ENCODE measurements around the gene CCL3. TPM values are rescaled to one million over a fixed set of nuclear protein-coding genes. Genes with fewer than 3 reads are reported as not detected.
"Not testable (repeated sequence)": the region's sequence is repeated elsewhere in the genome, so short reads cannot be mapped to it uniquely, and the experiment has no call there.

CCL3 gene
- total RNA-seq, 1 donor from 2014 or later, result not detected

GRCh38 chr17:36120221-36120620 is 30.3 kb upstream of the CCL3 start:
- Mint-ChIP-seq H3K4me1 (ENCODE audit: low read depth) (no peaks in the 10 kb centered on the region), H3K27me3 (ENCODE audit: low read depth) (peaks cover 17% of the 10 kb centered on the region), H3K4me3 (ENCODE audit: unreplicated experiment) (no peak overlapping the region), H3K27ac (ENCODE audit: unreplicated experiment) (no peak overlapping the region), H3K36me3 (ENCODE audit: low read depth) (no peaks in the 10 kb centered on the region), H3K9me3 (ENCODE audit: low read depth) (no peaks in the 10 kb centered on the region)
- DNase-seq (ENCODE audit: low spot score), result no peak
- no peak for TF ChIP-seq CTCF (IDR thresholded peaks at IDR 0.05)

- Mint-ChIP-seq H3K4me3 (ENCODE audit: unreplicated experiment) (no peak overlapping the region), H3K36me3 (ENCODE audit: low read depth) (no peaks in the 10 kb centered on the region), H3K9me3 (ENCODE audit: low read depth) (peaks cover 4% of the 10 kb centered on the region), H3K27ac (ENCODE audit: unreplicated experiment) (no peak overlapping the region), H3K4me1 (ENCODE audit: low read depth) (no peaks in the 10 kb centered on the region), H3K27me3 (ENCODE audit: low read depth) (peaks cover 20% of the 10 kb centered on the region)
- no peak for DNase-seq (ENCODE audit: low spot score)
- TF ChIP-seq CTCF (IDR thresholded peaks at IDR 0.05), result no peak
Observed at GRCh38 chr17:36118477-36119353, 28.8 kb upstream of the CCL3 start.

GRCh38 chr17:36117505-36118382 is 27.8 kb upstream of the CCL3 start:
- H3K4me1 Mint-ChIP-seq (ENCODE audit: low read depth), result no peaks in the 10 kb centered on the region
- H3K27ac Mint-ChIP-seq (ENCODE audit: unreplicated experiment), result no peak overlapping the region
- no peak for DNase-seq (ENCODE audit: low spot score)
- peaks cover 4% of the 10 kb centered on the region for H3K9me3 Mint-ChIP-seq (ENCODE audit: low read depth)
- H3K27me3 Mint-ChIP-seq (ENCODE audit: low read depth), result peaks cover 14% of the 10 kb centered on the region
- no peak overlapping the region for H3K4me3 Mint-ChIP-seq (ENCODE audit: unreplicated experiment)
- TF ChIP-seq CTCF (IDR thresholded peaks at IDR 0.05), result no peak
- H3K36me3 Mint-ChIP-seq (ENCODE audit: low read depth), result no peaks in the 10 kb centered on the region

- H3K36me3 Mint-ChIP-seq (ENCODE audit: low read depth); H3K27ac Mint-ChIP-seq (ENCODE audit: unreplicated experiment): not testable (repeated sequence)
- H3K27me3 Mint-ChIP-seq (ENCODE audit: low read depth), result peaks cover 18% of the 10 kb centered on the region
Observed at GRCh38 chr17:36115649-36115977, 25.7 kb upstream of the CCL3 start.

GRCh38 chr17:36114971-36115648 is 25.2 kb upstream of the CCL3 start:
- H3K4me1 Mint-ChIP-seq (ENCODE audit: low read depth); H3K36me3 Mint-ChIP-seq (ENCODE audit: low read depth); DNase-seq (ENCODE audit: low spot score); H3K27ac Mint-ChIP-seq (ENCODE audit: unreplicated experiment); H3K4me3 Mint-ChIP-seq (ENCODE audit: unreplicated experiment): not testable (repeated sequence)
- peaks cover 12% of the 10 kb centered on the region for H3K9me3 Mint-ChIP-seq (ENCODE audit: low read depth)
- peaks cover 23% of the 10 kb centered on the region for H3K27me3 Mint-ChIP-seq (ENCODE audit: low read depth)

More at GRCh38 chr17:36115649-36115977, 25.7 kb upstream of the CCL3 start:
- not testable (repeated sequence) for H3K4me3 Mint-ChIP-seq (ENCODE audit: unreplicated experiment); H3K4me1 Mint-ChIP-seq (ENCODE audit: low read depth); DNase-seq (ENCODE audit: low spot score)
- peaks cover 12% of the 10 kb centered on the region for H3K9me3 Mint-ChIP-seq (ENCODE audit: low read depth)

- peaks cover 27% of the 10 kb centered on the region for H3K27me3 Mint-ChIP-seq (ENCODE audit: low read depth)
- H3K36me3 Mint-ChIP-seq (ENCODE audit: low read depth); H3K4me1 Mint-ChIP-seq (ENCODE audit: low read depth); H3K4me3 Mint-ChIP-seq (ENCODE audit: unreplicated experiment); DNase-seq (ENCODE audit: low spot score); H3K27ac Mint-ChIP-seq (ENCODE audit: unreplicated experiment): not testable (repeated sequence)
- peaks cover 12% of the 10 kb centered on the region for H3K9me3 Mint-ChIP-seq (ENCODE audit: low read depth)
Observed at GRCh38 chr17:36113131-36113530, 23.2 kb upstream of the CCL3 start.
